Uterus (tissue), 2 donors: ENCODE data around the gene FARP2.

Source experiments
- POLR2A ChIP-seq, 2 donors: fragments of 450-650 bp; IDR thresholded peaks; one replicate each; pipeline ENCODE4 v1.6.1; 2016; ENCODE audit warnings: antibody characterized with exemption in 2 of 2, mild to moderate bottlenecking in 1 of 2, moderate library complexity in 1 of 2
- TF ChIP-seq, protein P1 (sequence below), 4 experiments: fragments of 200-600 bp in 2 of 4; fragments of 450-650 bp in 2 of 4; sonication (generic) in 2 of 4; IDR thresholded peaks; one replicate each; pipeline ENCODE4 v1.5.1; 2016 to 2019; ENCODE audit warnings: antibody characterized with exemption in 4 of 4, mild to moderate bottlenecking in 2 of 4, moderate library complexity in 1 of 4

DNA sequence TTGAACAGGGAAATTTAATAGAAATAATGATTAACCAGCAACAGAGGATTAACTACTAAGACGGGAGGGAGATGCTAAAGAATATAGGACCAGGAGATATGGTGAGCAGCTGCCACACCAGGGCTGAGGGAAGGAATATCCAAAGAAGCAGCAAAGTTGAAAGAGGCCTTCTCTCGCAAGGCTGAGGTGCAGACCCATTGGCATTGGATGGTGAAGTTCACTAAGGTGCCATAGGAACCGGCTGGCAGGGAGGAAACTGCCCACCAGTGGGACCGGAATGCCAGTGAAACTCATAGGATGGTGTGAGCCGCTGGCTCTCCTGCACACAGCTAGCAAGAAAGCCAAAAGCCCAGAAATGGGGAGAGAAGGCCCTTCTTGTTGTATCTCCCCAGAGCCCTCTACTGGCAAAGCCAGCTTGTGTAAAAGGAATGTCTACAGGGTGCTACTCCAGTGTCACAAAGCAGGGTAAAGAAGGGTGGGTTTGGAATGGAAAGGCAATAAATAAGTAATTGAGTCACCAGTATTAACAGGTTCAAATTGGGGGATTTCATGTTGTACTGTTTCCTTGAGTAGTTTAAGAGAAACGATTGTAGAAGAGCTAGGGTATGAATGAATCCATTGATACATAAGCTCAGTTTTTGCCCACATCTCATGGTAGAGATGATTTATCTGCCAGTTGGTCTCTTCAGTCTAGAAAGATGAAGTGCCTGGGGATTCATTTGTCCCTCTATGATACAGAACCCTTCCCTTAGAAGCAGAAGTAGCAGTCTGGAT, 36.0 kb downstream of the FARP2 start:
- TF ChIP-seq, protein P1, sequence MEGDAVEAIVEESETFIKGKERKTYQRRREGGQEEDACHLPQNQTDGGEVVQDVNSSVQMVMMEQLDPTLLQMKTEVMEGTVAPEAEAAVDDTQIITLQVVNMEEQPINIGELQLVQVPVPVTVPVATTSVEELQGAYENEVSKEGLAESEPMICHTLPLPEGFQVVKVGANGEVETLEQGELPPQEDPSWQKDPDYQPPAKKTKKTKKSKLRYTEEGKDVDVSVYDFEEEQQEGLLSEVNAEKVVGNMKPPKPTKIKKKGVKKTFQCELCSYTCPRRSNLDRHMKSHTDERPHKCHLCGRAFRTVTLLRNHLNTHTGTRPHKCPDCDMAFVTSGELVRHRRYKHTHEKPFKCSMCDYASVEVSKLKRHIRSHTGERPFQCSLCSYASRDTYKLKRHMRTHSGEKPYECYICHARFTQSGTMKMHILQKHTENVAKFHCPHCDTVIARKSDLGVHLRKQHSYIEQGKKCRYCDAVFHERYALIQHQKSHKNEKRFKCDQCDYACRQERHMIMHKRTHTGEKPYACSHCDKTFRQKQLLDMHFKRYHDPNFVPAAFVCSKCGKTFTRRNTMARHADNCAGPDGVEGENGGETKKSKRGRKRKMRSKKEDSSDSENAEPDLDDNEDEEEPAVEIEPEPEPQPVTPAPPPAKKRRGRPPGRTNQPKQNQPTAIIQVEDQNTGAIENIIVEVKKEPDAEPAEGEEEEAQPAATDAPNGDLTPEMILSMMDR (IDR thresholded peaks at IDR 0.05), result peak in 1 of 4 experiments; percentile 27
- no peak for TF ChIP-seq POLR2A (IDR thresholded peaks at IDR 0.05)
